GM12872 (cell line): ENCODE results near the gene TRIB2.

ENCODE experiments used
- TF ChIP-seq, protein P1 (sequence below): IDR thresholded peaks from 3 replicates; pipeline ENCODE4 v1.5.1; 2011; ENCODE audit warnings: low read depth, mild to moderate bottlenecking, low read length, moderate library complexity; ENCODE audit not compliant: insufficient read depth

TRIB2 gene

DNA sequence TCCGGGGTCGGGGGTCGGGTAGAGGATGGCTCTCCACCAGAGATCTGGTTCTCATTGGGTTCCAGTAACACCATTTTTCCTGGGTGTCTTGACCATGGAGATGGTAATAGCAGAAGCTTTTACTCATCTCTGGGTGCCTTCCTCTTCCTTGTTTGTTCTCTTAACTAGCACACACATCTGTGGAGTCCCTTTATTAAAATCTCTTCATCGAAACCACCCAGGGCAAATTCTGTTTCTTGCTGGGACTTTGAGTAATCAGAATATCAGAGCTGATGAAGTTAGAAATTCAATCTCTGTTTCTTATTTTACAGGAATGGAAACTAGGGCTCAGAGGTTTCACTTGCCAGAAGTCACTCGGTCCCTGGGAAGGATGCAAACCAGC, 15.0 kb upstream of the TRIB2 start:
- TF ChIP-seq, protein P1, sequence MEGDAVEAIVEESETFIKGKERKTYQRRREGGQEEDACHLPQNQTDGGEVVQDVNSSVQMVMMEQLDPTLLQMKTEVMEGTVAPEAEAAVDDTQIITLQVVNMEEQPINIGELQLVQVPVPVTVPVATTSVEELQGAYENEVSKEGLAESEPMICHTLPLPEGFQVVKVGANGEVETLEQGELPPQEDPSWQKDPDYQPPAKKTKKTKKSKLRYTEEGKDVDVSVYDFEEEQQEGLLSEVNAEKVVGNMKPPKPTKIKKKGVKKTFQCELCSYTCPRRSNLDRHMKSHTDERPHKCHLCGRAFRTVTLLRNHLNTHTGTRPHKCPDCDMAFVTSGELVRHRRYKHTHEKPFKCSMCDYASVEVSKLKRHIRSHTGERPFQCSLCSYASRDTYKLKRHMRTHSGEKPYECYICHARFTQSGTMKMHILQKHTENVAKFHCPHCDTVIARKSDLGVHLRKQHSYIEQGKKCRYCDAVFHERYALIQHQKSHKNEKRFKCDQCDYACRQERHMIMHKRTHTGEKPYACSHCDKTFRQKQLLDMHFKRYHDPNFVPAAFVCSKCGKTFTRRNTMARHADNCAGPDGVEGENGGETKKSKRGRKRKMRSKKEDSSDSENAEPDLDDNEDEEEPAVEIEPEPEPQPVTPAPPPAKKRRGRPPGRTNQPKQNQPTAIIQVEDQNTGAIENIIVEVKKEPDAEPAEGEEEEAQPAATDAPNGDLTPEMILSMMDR, result no peak

DNA sequence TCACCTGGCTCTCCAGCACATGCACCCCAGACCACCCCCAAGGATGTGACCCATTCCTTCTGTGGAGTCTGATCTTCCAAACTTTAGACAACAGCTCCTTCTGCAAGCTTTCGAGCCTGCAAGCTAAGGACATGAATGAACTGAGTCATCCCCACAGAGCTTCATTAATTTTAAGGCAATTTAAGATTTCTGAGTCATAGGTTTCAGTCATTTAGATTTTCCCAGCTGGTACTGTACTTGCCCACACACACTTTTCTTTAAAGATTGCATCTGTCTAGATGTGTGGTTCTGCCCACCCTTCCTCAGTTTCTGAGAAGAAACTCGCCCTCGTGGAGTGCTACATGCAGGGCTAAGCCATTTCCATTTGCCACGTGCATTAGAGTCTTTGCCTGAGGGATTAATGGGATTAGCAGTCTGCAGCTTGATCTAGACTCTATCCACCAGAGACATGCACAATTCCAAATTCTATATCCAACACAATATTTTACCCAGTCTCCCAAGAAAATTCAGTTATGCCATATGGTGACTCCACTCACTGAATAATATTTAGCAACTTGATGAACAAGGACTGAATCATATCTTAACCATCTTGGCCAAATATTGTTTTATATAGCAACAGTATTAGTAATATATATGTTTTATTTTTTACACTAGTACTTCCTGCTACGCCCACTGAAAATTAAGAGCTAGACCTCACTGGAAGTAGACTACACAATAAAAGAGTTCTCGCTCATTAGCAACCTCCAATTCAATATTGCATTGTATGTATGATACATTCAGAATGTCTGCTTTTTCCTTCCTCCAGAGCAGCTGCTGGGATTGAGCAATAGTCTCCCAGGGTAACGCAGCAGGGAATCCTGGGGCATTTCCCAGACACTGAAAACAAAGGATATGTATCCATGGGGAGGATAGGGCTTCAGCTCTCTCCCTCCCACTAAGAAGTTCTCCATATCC, 14.3 kb upstream of the TRIB2 start:
- TF ChIP-seq, protein P1, result no peak

DNA sequence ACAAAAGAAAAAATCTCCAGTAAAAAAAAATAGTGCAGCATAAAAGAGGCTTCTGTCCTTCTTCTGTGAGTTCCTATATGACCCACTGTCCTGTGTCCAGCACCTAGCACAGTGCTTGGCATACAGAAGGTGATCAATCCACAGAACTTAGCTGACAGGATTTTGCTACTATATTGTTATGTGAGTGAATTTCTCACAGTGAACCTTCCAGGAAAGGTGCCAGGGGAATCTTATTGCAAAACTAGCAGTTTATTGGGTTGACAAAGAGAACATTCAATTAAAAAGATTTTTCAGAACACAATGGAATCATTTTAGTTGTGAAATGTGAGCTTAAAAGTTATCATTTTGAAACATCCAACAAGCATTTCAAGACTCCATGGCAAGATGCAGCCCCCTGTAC, 12.4 kb upstream of the TRIB2 start:
- TF ChIP-seq, protein P1, result no peak

DNA sequence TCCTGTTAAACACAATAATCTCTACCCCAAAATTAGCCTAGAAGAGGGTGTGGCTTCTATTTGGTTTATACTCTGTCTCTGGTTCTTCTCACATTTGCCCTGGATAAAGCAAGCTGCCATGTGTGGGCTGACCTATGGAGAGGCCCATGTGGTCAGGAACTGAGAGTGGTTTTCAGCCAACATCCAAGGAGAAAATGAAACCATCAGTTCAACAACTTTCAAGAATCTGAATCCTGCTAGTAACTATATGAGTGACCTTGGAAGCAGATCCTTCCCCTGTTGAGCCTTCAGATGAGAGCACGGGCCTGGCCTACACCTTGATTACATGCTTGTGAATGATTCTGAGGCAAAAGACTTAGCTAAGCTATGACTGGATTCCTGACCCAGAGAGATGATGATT, 11.5 kb upstream of the TRIB2 start:
- TF ChIP-seq, protein P1, result no peak

DNA sequence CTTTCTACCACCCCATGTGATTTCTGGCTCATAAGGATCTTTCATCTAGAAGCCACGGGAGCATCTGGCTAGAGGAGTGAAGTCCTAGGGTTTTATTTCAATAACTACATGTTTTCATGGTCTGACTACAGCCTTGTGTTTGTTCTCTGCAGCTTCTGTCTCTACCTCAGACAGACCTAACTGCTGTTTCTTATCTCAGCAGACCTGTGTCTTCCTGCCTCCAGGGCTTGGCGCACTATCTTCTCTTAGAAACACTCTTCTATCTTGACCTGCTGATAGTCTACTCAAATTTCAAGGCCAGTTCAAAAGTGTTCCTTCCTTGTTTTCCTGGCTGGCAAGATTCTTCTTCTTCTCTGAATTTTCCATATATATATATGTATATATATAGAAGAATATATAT, 11.0 kb upstream of the TRIB2 start:
- TF ChIP-seq, protein P1, result no peak

DNA sequence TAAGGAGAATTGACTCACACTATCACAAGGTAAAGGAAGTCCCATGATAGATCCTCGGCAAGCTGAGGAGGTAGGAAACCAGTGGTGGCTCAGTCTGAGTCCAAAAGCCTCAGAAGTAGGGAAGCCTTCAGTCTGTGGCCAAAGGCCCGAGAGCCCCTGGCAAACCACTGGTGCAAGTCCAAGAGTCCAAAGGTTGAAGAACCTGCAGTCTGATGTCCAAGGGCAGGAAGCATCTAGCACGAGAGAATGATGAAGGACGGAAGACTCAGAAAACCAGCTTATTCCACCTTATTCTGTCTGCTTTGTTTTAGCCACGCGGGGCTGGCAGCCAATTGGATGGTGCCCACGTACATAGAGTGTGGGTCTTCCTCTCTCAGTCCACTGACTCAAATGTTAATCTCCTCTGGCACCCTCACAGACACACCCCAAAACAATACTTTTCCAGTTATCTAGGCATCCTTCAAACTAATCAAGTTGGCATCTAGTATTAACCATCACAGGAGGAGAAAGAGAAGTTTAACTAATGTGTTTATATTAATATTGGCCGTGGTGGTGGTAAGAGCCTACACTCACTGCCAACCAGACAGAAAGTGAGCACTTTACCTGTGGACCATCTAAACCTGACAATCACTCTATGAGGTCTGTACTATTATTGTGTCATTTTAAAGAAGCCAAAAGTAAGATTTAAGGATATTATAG, 8.1 kb upstream of the TRIB2 start:
- TF ChIP-seq, protein P1, result no peak

DNA sequence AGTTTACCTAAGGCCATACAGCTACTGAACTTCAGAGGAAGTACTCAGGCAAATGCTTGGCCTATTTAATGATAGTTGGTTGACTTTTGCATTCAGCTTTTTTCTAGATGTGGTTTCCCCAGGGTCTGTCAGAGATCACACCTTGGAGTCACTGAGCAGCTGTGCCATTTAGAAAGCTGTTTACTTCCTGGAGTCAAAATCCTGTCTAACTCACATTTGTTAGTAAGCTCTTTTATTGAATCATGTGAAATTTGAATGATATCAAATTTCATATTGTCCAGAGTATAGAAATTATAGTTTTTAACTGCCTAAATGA, 7.6 kb upstream of the TRIB2 start:
- TF ChIP-seq, protein P1, result no peak
